ENCODE data around the gene PTPN6. TPM values are rescaled to one million over a fixed set of nuclear protein-coding genes. Genes with fewer than 3 reads are reported as not detected.
A peak's percentile ranks its signal among the peaks of the same experiment; 100 is the strongest.

The PTPN6 gene
- total and polyA plus RNA-seq, 4 donors = 38.2 to 222 (median 170) TPM

DNA sequence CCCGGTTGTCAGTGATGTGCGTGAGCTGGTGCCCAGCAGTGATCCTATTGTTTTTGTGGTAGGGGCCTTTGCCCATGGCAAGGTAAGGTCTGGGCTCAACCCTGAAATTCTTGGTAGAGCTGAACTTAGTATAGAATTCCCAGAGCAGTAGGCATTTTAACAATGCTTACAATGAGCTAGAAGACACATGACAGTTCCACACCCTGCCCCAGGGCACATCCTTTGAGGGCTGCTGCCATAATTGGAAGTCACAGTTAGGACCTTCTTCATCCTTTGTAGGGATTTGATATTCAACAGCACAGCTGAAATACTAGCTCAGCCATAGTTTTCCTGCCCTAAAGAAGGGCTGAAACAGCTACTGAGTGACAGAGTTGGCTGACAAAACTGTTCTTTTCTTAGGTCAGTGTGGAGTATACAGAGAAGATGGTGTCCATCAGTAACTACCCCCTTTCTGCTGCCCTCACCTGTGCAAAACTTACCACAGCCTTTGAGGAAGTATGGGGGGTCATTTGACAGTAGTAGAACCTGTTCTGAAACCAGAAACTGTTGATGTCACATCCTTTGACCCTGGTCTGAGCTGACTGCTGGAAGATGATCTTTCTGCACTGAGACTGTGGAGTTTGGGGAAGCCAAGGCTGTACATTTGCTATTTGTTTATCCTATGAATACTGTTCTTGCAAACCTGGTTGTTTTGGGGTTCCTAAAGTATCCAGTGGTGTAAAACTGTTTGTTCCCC lies 24.3 kb downstream of the PTPN6 start:
- no peak for TF ChIP-seq CTCF (IDR thresholded peaks at IDR 0.05; ENCODE audit: control extremely low read depth, extremely low read depth)
- Histone ChIP-seq H3K4me1 (ENCODE audit: control insufficient read depth in 5 of 5, insufficient read depth in 5 of 5, low read length in 5 of 5) (peaks cover 3 to 20% (median 5%) of the 10 kb centered on the region in 5 donors), H3K36me3 (ENCODE audit: control insufficient read depth in 4 of 4, insufficient read depth in 4 of 4, low read length in 4 of 4) (peaks cover 26 to 46% (median 42%) of the 10 kb centered on the region in 4 donors), H3K9me3 (ENCODE audit: control insufficient read depth in 4 of 4, insufficient read depth in 3 of 4, low read length in 3 of 4) (no peaks in the 10 kb centered on the region), H3K27me3 (ENCODE audit: control insufficient read depth in 3 of 3, insufficient read depth in 3 of 3, low read length in 2 of 3) (no peaks in the 10 kb centered on the region), H3K4me3 (no peak overlapping the region), H3K27ac (ENCODE audit: low read depth in 1 of 2, low read length in 1 of 2) (no peak overlapping the region), H3K9ac (ENCODE audit: insufficient read depth in 1 of 2, low read length in 2 of 2) (no peak overlapping the region)
- WGBS, 2 donors = 94 to 97% methylated on average over 2 of the region's 2 CpGs
- ATAC-seq (ENCODE audit: insufficient read depth, low FRiP score) (no peak), DNase-seq (no peak)

DNA sequence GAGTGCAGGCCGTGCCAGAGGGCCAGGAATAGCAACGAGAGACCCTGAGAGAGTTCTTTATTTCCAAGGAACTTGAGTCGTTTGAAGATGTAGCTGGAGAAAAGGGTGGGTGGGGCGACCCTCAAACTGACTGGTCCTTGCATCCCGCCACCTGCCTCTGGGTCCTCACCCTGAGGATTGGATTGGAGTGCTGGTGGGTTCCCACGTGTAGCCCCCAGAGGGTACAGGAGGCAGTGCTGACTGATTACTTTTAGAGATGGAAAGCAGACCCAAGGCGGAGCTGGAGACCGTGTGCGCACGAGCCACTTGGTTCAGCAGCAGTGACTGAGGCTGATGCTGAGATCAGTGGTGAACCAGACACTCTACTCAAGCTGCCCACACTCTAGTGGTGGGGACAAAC lies 26.5 kb downstream of the PTPN6 start:
- H3K27me3 ChIP-seq (ENCODE audit: control insufficient read depth in 3 of 3, insufficient read depth in 3 of 3, low read length in 2 of 3) = no peaks in the 10 kb centered on the region
- 77 to 87% methylated on average over 10 of the region's 10 CpGs for WGBS, 2 donors
- no peak for DNase-seq
- H3K9me3 ChIP-seq (ENCODE audit: control insufficient read depth in 4 of 4, insufficient read depth in 3 of 4, low read length in 3 of 4) = no peaks in the 10 kb centered on the region
- TF ChIP-seq CTCF (IDR thresholded peaks at IDR 0.05; ENCODE audit: control extremely low read depth, extremely low read depth) = no peak
- H3K9ac ChIP-seq (ENCODE audit: insufficient read depth in 1 of 2, low read length in 2 of 2) = no peak overlapping the region
- H3K36me3 ChIP-seq (ENCODE audit: control insufficient read depth in 4 of 4, insufficient read depth in 4 of 4, low read length in 4 of 4) = peaks cover 32 to 63% (median 54%) of the 10 kb centered on the region in 4 donors
- ATAC-seq (ENCODE audit: insufficient read depth, low FRiP score) = no peak
- peaks cover 0 to 12% (median 0%) of the 10 kb centered on the region in 5 donors for H3K4me1 ChIP-seq (ENCODE audit: control insufficient read depth in 5 of 5, insufficient read depth in 5 of 5, low read length in 5 of 5)
- H3K4me3 ChIP-seq = no peak overlapping the region
- peak overlapping the region in 1 of 2 donors; percentile 53 for H3K27ac ChIP-seq (ENCODE audit: low read depth in 1 of 2, low read length in 1 of 2)

GRCh38 chr12:6978188-6978587 lies 27.0 kb downstream of the PTPN6 start:
- Histone ChIP-seq H3K36me3 (ENCODE audit: control insufficient read depth in 4 of 4, insufficient read depth in 4 of 4, low read length in 4 of 4) (peaks cover 35 to 65% (median 57%) of the 10 kb centered on the region in 4 donors), H3K27ac (ENCODE audit: low read depth in 1 of 2, low read length in 1 of 2) (peak overlapping the region in 1 of 2 donors; percentile 53), H3K9ac (ENCODE audit: insufficient read depth in 1 of 2, low read length in 2 of 2) (no peak overlapping the region), H3K27me3 (ENCODE audit: control insufficient read depth in 3 of 3, insufficient read depth in 3 of 3, low read length in 2 of 3) (no peaks in the 10 kb centered on the region), H3K4me3 (no peak overlapping the region), H3K4me1 (ENCODE audit: control insufficient read depth in 5 of 5, insufficient read depth in 5 of 5, low read length in 5 of 5) (peaks cover 0 to 12% (median 0%) of the 10 kb centered on the region in 5 donors), H3K9me3 (ENCODE audit: control insufficient read depth in 4 of 4, insufficient read depth in 3 of 4, low read length in 3 of 4) (no peaks in the 10 kb centered on the region)
- WGBS, 2 donors = 69 to 85% methylated on average over 6 of the region's 6 CpGs
- no peak for TF ChIP-seq CTCF (IDR thresholded peaks at IDR 0.05; ENCODE audit: control extremely low read depth, extremely low read depth)
- DNase-seq (no peak), ATAC-seq (ENCODE audit: insufficient read depth, low FRiP score) (no peak)
